Sigmoid colon (tissue), 4 donors: ENCODE measurements around the gene SDK1.

Experiments
- CTCF ChIP-seq, 4 experiments: fragments of 450-650 bp in 3 of 4; fragments of 200-600 bp in 1 of 4; IDR thresholded peaks; one replicate each; pipeline ENCODE4 v1.5.1; 2016 to 2019; ENCODE audit warnings: antibody characterized with exemption in 4 of 4, mild to moderate bottlenecking in 3 of 4, moderate library complexity in 2 of 4
- EP300 ChIP-seq, 4 donors: sonication (generic); formaldehyde crosslinking; IDR thresholded peaks; one replicate each; pipeline ENCODE4 v1.6.1; 2017; ENCODE audit warnings: antibody characterized with exemption in 4 of 4
- POLR2A ChIP-seq, 2 donors: fragments of 450-650 bp; IDR thresholded peaks; one replicate each; pipeline ENCODE4 v1.6.1; 2016; ENCODE audit warnings: antibody characterized with exemption in 2 of 2, mild to moderate bottlenecking in 2 of 2, moderate library complexity in 2 of 2
- POLR2AphosphoS5 ChIP-seq, 4 donors: sonication (generic); formaldehyde crosslinking; IDR thresholded peaks; one replicate each; pipeline ENCODE4 v1.6.1; 2017; ENCODE audit warnings: antibody characterized with exemption in 4 of 4

GRCh38 chr7:3914051-3914775, 613.2 kb downstream of the SDK1 start:
- TF ChIP-seq CTCF (IDR thresholded peaks at IDR 0.05) (no peak), POLR2A (IDR thresholded peaks at IDR 0.05) (no peak), POLR2AphosphoS5 (IDR thresholded peaks at IDR 0.05) (no peak), EP300 (IDR thresholded peaks at IDR 0.05) (no peak)
